Measurements from ENCODE around the gene MSX1. TPM values are rescaled to one million over a fixed set of nuclear protein-coding genes. Genes with fewer than 3 reads are reported as not detected.

Gene MSX1
- not detected for total RNA-seq
- not detected for total RNA-seq (2013)
- 0 to 0.34 (median 0) reads per million in 29 experiments for total RNA-seq

DNA sequence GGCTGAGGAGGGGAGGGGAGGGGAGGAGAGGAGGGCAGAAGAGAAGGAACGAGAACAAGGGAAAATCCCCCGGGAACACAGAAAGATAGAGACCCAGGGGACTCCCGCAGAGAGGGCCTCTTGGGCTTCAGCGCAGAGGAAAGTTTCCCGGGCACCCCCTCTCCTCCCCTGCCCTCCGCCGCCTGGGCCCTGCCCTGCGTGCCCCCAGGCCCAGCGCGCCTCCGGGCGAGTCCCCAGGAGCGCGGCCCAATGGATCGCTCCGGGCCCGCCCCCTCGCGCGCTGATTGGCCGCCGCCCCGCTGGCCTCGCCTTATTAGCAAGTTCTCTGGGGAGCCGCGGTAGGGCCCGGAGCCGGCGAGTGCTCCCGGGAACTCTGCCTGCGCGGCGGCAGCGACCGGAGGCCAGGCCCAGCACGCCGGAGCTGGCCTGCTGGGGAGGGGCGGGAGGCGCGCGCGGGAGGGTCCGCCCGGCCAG lies at the start of gene MSX1:
MSX1 (plus strand) TSS at position 341 of the 474 bp plus-strand sequence. CDS start 235 bp downstream, outside the sequence.
- peaks cover 7 to 63% of the 10 kb centered on the region in 2 experiments for H3K4me1 ChIP-seq (ENCODE audit: control insufficient read depth in 1 of 2, extremely low read depth in 1 of 2, insufficient read depth in 2 of 2, low read length in 2 of 2)
- peaks cover 69 to 83% of the 10 kb centered on the region in 2 donors for H3K27me3 Mint-ChIP-seq
- DNase-seq: peak in 6 of 35 experiments; percentile 5 to 49 (median 19)
- H3K4me1 Mint-ChIP-seq: peaks cover 40 to 50% (median 45%) of the 10 kb centered on the region in 3 donors
- H3K27ac ChIP-seq (ENCODE audit: low read length): no peak within 1 kb of the TSS
- no peaks in the 10 kb centered on the region for H3K9me3 Mint-ChIP-seq
- H3K9me3 ChIP-seq: no peaks in the 10 kb centered on the region
- H3K4me3 Mint-ChIP-seq: peak within 1 kb of the TSS; percentile 73 to 79 (median 77)
- ChIA-PET CTCF (no interaction called here), POLR2A (no interaction called here)
- peak; percentile 46 to 78 (median 61) for ATAC-seq (replicated peaks in 1 of 4)
- H3K36me3 Mint-ChIP-seq: no peaks in the 10 kb centered on the region
- peaks cover 20 to 86% of the 10 kb centered on the region in 2 experiments for H3K27me3 ChIP-seq (replicated peaks in 1 of 2; ENCODE audit: control insufficient read depth in 2 of 2, extremely low read depth in 1 of 2, insufficient read depth in 2 of 2, low read length in 1 of 2)
- peak within 1 kb of the TSS in 1 of 2 donors; percentile 63 for H3K27ac Mint-ChIP-seq
- under 1% methylated on average over 43 of the region's 44 CpGs for WGBS (ENCODE audit: insufficient coverage)
- H3K36me3 ChIP-seq (ENCODE audit: control insufficient read depth in 2 of 2, extremely low read depth in 1 of 2, insufficient read depth in 1 of 2, low read length in 1 of 2): no peaks in the 10 kb centered on the region
- peak within 1 kb of the TSS; percentile 47 to 89 for H3K4me3 ChIP-seq (ENCODE audit: control insufficient read depth in 1 of 2, extremely low read depth in 1 of 2, low read length in 1 of 2)

DNA sequence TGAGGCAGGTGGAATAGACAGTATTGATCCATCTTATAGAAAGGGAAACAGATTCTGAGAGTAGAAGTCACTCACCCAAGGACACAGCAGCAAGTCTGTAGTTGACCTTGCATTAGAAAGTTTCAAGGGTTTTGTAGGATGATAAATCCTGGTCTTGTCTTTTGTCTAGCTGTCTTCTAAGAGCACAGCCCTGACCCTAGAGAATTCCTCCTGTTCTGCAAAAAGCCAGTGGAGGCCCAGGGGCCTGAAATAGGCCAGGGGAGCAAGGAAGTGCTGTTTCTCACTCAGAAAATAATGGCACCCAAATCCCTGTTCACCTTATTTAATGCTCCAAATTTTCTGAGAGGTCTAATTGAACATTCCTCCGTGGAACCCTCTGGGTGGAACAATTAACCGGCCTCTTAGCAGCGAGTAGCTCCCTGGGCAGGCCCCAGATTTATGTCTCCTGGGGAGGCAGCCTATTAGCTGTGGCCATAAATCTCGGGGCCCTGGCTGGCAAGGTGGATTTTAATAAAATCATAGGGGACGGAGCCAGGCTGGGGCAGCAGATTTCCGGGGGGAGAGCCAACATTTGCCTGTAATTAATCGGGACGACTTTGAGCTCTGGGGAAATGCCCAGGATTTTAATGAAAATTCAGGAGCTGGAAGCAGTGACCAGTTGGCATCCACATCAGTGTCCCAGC lies 49.2 kb upstream of the MSX1 start:
- Mint-ChIP-seq H3K27me3 (peaks cover 16 to 29% of the 10 kb centered on the region in 2 donors), H3K27ac (no peak overlapping the region), H3K36me3 (no peaks in the 10 kb centered on the region), H3K4me3 (no peak overlapping the region), H3K4me1 (no peaks in the 10 kb centered on the region), H3K9me3 (peaks cover 0 to 24% (median 10%) of the 10 kb centered on the region in 3 donors)
- H3K4me3 ChIP-seq (ENCODE audit: control insufficient read depth in 1 of 2, extremely low read depth in 1 of 2, low read length in 1 of 2): no peak overlapping the region
- peaks cover 0 to 19% of the 10 kb centered on the region in 2 experiments for H3K27me3 ChIP-seq (replicated peaks in 1 of 2; ENCODE audit: control insufficient read depth in 2 of 2, extremely low read depth in 1 of 2, insufficient read depth in 2 of 2, low read length in 1 of 2)
- H3K36me3 ChIP-seq (ENCODE audit: control insufficient read depth in 2 of 2, extremely low read depth in 1 of 2, insufficient read depth in 1 of 2, low read length in 1 of 2): no peaks in the 10 kb centered on the region
- no peaks in the 10 kb centered on the region for H3K9me3 ChIP-seq
- DNase-seq (no peak), ATAC-seq (replicated peaks in 1 of 4) (no peak)
- no peaks in the 10 kb centered on the region for H3K4me1 ChIP-seq (ENCODE audit: control insufficient read depth in 1 of 2, extremely low read depth in 1 of 2, insufficient read depth in 2 of 2, low read length in 2 of 2)
- H3K27ac ChIP-seq (ENCODE audit: low read length): no peak overlapping the region
- 84% methylated on average over 8 of the region's 8 CpGs for WGBS (ENCODE audit: insufficient coverage)
- ChIA-PET POLR2A (no interaction called here), CTCF (no interaction called here)

DNA sequence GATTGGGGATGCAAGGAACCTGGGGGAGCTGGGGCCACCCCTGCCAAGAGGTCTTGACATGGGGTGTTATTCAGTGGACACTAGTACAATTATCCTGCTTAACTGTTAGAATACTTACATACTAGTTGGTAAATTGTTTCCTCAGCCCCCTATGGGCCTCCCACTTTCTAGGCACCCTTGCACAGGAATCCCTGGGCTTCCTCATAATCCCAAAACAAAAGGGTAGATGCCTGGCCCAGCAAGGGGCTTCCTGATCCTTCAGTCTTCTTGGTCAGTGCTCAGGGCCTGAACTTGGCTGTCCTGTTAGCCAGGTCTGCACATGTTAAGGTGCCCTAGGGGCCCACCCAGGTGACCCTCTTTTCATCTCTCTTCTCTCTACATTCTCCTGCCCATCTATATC lies 48.7 kb upstream of the MSX1 start:
- DNase-seq (no peak), ATAC-seq (replicated peaks in 1 of 4) (no peak)
- Histone ChIP-seq H3K27ac (ENCODE audit: low read length) (no peak overlapping the region), H3K27me3 (replicated peaks in 1 of 2; ENCODE audit: control insufficient read depth in 2 of 2, extremely low read depth in 1 of 2, insufficient read depth in 2 of 2, low read length in 1 of 2) (peaks cover 0 to 19% of the 10 kb centered on the region in 2 experiments), H3K9me3 (no peaks in the 10 kb centered on the region), H3K36me3 (ENCODE audit: control insufficient read depth in 2 of 2, extremely low read depth in 1 of 2, insufficient read depth in 1 of 2, low read length in 1 of 2) (no peaks in the 10 kb centered on the region), H3K4me1 (ENCODE audit: control insufficient read depth in 1 of 2, extremely low read depth in 1 of 2, insufficient read depth in 2 of 2, low read length in 2 of 2) (no peaks in the 10 kb centered on the region), H3K4me3 (ENCODE audit: control insufficient read depth in 1 of 2, extremely low read depth in 1 of 2, low read length in 1 of 2) (no peak overlapping the region)
- no peaks in the 10 kb centered on the region for H3K36me3 Mint-ChIP-seq
- POLR2A ChIA-PET: no interaction called here
- no peaks in the 10 kb centered on the region for H3K4me1 Mint-ChIP-seq
- H3K27me3 Mint-ChIP-seq: peaks cover 16 to 28% of the 10 kb centered on the region in 2 donors
- CTCF ChIA-PET: no interaction called here
- H3K9me3 Mint-ChIP-seq: peaks cover 0 to 27% (median 10%) of the 10 kb centered on the region in 3 donors
- H3K27ac Mint-ChIP-seq: no peak overlapping the region
- H3K4me3 Mint-ChIP-seq: no peak overlapping the region

DNA sequence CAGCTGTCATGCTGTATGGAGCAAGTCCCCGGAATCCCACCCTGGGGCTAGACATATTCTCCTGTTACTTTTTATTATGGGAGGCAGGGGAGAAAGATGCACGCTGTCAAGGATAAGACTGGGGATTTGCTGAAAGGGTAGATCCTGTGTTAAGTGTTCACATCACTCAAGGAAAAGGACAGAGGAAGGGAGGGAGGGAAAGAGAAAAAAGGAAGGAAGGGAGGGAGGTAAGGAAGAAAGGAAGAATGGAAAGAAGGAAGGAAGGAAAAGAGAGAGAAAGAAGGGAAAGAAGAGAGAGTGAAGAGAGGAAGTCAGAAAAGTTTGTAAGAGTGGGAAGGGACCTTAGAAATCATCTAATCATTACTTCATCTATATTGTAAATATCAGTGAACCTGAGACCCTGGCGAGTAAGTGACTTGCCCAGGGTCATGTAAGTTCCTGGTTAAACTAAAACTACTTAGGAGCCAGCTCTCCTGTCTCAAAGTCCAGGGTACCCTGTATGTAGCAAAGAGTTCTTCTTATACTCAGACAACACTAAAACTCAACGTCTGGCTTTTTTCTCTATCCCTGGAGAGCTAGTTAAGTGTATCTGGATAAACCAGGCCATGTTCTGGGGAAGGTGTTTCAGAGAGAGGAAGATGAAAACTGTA lies 47.2 kb upstream of the MSX1 start:
- ChIA-PET CTCF (interaction anchor here in 1 of 2 donors (0.7 kb wide), 1 partner anchor 206 kb away, joined by 3 read pairs; no protein-coding TSS in a partner anchor), POLR2A (no interaction called here)
- Histone ChIP-seq H3K27me3 (replicated peaks in 1 of 2; ENCODE audit: control insufficient read depth in 2 of 2, extremely low read depth in 1 of 2, insufficient read depth in 2 of 2, low read length in 1 of 2) (peaks cover 0 to 14% of the 10 kb centered on the region in 2 experiments), H3K9me3 (no peaks in the 10 kb centered on the region), H3K4me3 (ENCODE audit: control insufficient read depth in 1 of 2, extremely low read depth in 1 of 2, low read length in 1 of 2) (no peak overlapping the region), H3K36me3 (ENCODE audit: control insufficient read depth in 2 of 2, extremely low read depth in 1 of 2, insufficient read depth in 1 of 2, low read length in 1 of 2) (no peaks in the 10 kb centered on the region), H3K4me1 (ENCODE audit: control insufficient read depth in 1 of 2, extremely low read depth in 1 of 2, insufficient read depth in 2 of 2, low read length in 2 of 2) (no peaks in the 10 kb centered on the region), H3K27ac (ENCODE audit: low read length) (no peak overlapping the region)
- Mint-ChIP-seq H3K27me3 (peaks cover 16 to 31% of the 10 kb centered on the region in 2 donors), H3K27ac (no peak overlapping the region), H3K9me3 (peaks cover 8 to 40% (median 13%) of the 10 kb centered on the region in 3 donors), H3K4me1 (no peaks in the 10 kb centered on the region), H3K36me3 (no peaks in the 10 kb centered on the region), H3K4me3 (no peak overlapping the region)
- WGBS (ENCODE audit: insufficient coverage): 60% methylated on average over 1 of the region's 4 CpGs
- ATAC-seq (replicated peaks in 1 of 4) (no peak), DNase-seq (no peak)

DNA sequence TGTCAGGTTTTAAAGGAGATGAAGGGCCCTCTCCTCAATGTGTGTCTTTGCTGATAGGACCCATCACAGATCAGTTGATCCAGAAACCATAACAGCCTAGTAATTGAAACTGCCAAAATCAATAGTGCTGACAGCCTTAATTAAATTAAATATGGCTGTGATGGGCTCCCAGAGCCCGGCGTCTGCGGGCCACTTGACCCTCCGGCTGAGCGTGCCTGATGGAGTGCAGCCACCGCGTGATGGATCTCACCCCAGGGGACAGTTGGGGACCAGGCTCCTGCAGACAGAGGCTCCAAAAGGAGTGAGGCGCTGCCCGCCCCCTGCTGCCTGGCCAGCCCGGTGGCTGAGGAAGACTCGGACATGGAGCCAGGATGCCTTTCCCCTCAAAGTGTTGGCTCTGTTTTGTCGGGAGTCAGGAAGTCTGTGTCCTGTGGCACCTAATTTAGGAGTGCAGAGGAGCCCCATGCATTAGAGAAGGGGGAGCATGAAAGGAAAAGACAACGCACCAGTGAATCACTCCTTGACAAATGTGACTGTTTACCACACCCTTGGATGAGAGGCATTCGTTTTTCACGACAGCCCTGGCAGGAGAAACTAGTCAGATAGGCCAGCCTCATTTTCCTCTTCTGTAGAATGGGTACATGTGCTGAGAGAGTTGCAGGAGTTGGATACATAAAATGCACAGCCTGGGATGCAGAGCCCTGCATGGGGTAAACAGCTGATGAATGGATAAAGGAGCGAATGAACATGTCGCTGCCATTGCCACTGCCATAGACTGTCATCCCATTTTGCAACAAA lies 40.9 kb upstream of the MSX1 start:
- H3K4me3 ChIP-seq (ENCODE audit: control insufficient read depth in 1 of 2, extremely low read depth in 1 of 2, low read length in 1 of 2): no peak overlapping the region
- Mint-ChIP-seq H3K36me3 (no peaks in the 10 kb centered on the region), H3K4me1 (no peaks in the 10 kb centered on the region), H3K27me3 (peaks cover 0 to 13% of the 10 kb centered on the region in 2 donors), H3K4me3 (no peak overlapping the region), H3K9me3 (peaks cover 16 to 33% (median 20%) of the 10 kb centered on the region in 3 donors), H3K27ac (no peak overlapping the region)
- 62% methylated on average over 11 of the region's 17 CpGs for WGBS (ENCODE audit: insufficient coverage)
- no peak overlapping the region for H3K27ac ChIP-seq (ENCODE audit: low read length)
- no peaks in the 10 kb centered on the region for H3K4me1 ChIP-seq (ENCODE audit: control insufficient read depth in 1 of 2, extremely low read depth in 1 of 2, insufficient read depth in 2 of 2, low read length in 2 of 2)
- H3K27me3 ChIP-seq (replicated peaks in 1 of 2; ENCODE audit: control insufficient read depth in 2 of 2, extremely low read depth in 1 of 2, insufficient read depth in 2 of 2, low read length in 1 of 2): peaks cover 0 to 16% of the 10 kb centered on the region in 2 experiments
- no peaks in the 10 kb centered on the region for H3K36me3 ChIP-seq (ENCODE audit: control insufficient read depth in 2 of 2, extremely low read depth in 1 of 2, insufficient read depth in 1 of 2, low read length in 1 of 2)
- ChIA-PET POLR2A (interaction anchor here in 1 of 2 donors (0.6 kb wide), 1 partner anchor 22 kb away, joined by 3 read pairs; no protein-coding TSS in a partner anchor), CTCF (no interaction called here)
- no peaks in the 10 kb centered on the region for H3K9me3 ChIP-seq
- no peak for ATAC-seq (replicated peaks in 1 of 4)
- DNase-seq: no peak

DNA sequence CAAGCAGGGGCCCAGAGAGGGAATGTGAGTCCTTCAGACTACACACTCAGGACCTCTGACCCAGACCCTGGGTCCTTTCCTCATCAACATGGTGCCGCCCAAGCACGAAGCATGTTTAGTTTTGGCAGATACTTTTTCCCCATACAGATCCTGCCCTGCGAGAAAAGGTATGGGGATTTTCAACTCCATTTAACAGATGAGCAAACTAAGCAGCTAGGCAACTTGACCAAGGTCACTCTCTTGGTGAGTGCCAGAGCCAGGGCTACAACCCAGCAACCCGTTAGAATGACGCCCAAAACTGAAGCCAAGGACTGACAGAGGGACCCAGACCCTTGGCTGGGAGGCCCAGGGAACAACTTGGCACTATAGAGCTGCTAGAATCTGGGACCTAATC lies 40.3 kb upstream of the MSX1 start:
- Histone ChIP-seq H3K4me3 (ENCODE audit: control insufficient read depth in 1 of 2, extremely low read depth in 1 of 2, low read length in 1 of 2) (no peak overlapping the region), H3K27ac (ENCODE audit: low read length) (no peak overlapping the region), H3K36me3 (ENCODE audit: control insufficient read depth in 2 of 2, extremely low read depth in 1 of 2, insufficient read depth in 1 of 2, low read length in 1 of 2) (no peaks in the 10 kb centered on the region), H3K4me1 (ENCODE audit: control insufficient read depth in 1 of 2, extremely low read depth in 1 of 2, insufficient read depth in 2 of 2, low read length in 2 of 2) (no peaks in the 10 kb centered on the region), H3K9me3 (no peaks in the 10 kb centered on the region), H3K27me3 (replicated peaks in 1 of 2; ENCODE audit: control insufficient read depth in 2 of 2, extremely low read depth in 1 of 2, insufficient read depth in 2 of 2, low read length in 1 of 2) (peaks cover 0 to 16% of the 10 kb centered on the region in 2 experiments)
- POLR2A ChIA-PET: interaction anchor here in 1 of 2 donors (0.6 kb wide), 1 partner anchor 21 kb away, joined by 3 read pairs; no protein-coding TSS in a partner anchor
- no peak overlapping the region for H3K4me3 Mint-ChIP-seq
- DNase-seq: no peak
- H3K9me3 Mint-ChIP-seq: peaks cover 16 to 34% (median 20%) of the 10 kb centered on the region in 3 donors
- H3K27ac Mint-ChIP-seq: no peak overlapping the region
- no peaks in the 10 kb centered on the region for H3K4me1 Mint-ChIP-seq
- H3K36me3 Mint-ChIP-seq: no peaks in the 10 kb centered on the region
- H3K27me3 Mint-ChIP-seq: peaks cover 0 to 11% of the 10 kb centered on the region in 2 donors
- 93% methylated on average over 4 of the region's 5 CpGs for WGBS (ENCODE audit: insufficient coverage)
- CTCF ChIA-PET: no interaction called here
- no peak for ATAC-seq (replicated peaks in 1 of 4)
